Upper lobe of right lung (tissue), 1 donor: ENCODE measurements around the gene FAM181A. TPM values are rescaled to one million over a fixed set of nuclear protein-coding genes. Genes with fewer than 3 reads are reported as not detected.

Source experiments
- ATAC-seq: fragments of 200-7000 bp; cut with Tn5 transposase; one replicate; pipeline ENCODE4 v1.9.1; 2020; ENCODE audit warnings: mild to moderate bottlenecking, moderate library complexity
- DNase-seq: peaks from one replicate; pipeline ENCODE4 v3.0.0-alpha.2; 2020
- H3K27ac ChIP-seq: fragments of 200-600 bp; one replicate; pipeline ENCODE4 v1.8.0; 2022
- H3K27me3 ChIP-seq: fragments of 200-600 bp; one replicate; pipeline ENCODE4 v1.8.0; 2022; ENCODE audit warnings: mild to moderate bottlenecking
- H3K36me3 ChIP-seq: fragments of 200-600 bp; one replicate; pipeline ENCODE4 v1.8.0; 2022
- H3K4me1 ChIP-seq: fragments of 200-600 bp; one replicate; pipeline ENCODE4 v1.8.0; 2022
- H3K4me3 ChIP-seq: fragments of 200-600 bp; one replicate; pipeline ENCODE4 v1.8.0; 2022; ENCODE audit warnings: mild to moderate bottlenecking
- H3K9me3 ChIP-seq: fragments of 200-600 bp; one replicate; pipeline ENCODE4 v1.8.0; 2022
- intact Hi-C: fragments of 100-400 bp; cut with DNase I; formaldehyde crosslinking; loops from one replicate; pipeline ENCODE4 v1.11.0; 2022
- microRNA-seq: library from miRNA; unstranded; fragments of <30 nt; microRNA quantifications from one replicate; pipeline ENCODE4 v1.2.0, GENCODE V29; 2020; ENCODE audit warnings: borderline microRNAs expressed
- total RNA-seq: library from RNA; stranded (reverse); fragmentation: NEBNext Ultra II Directional; extraction: Animal tissue kit (Norgen Biotek cat#: 25700); gene quantifications from one replicate; pipeline ENCODE4 v1.2.1, GENCODE V29; 2021
- TF ChIP-seq, protein P1 (sequence below): fragments of 200-600 bp; IDR thresholded peaks from one replicate; pipeline ENCODE4 v1.8.0; 2022; ENCODE audit warnings: antibody characterized with exemption
- donor health status: DM: no; HTN: yes; CAD: no; lungs with severe emphysema.

Gene FAM181A
- total RNA-seq, 1 donor from 2014 or later, result 3.5 TPM

- intact Hi-C loops, result no loop called here
- Histone ChIP-seq H3K9me3 (no peaks in the 10 kb centered on the region), H3K36me3 (no peaks in the 10 kb centered on the region), H3K27me3 (no peaks in the 10 kb centered on the region), H3K4me1 (peaks cover 8% of the 10 kb centered on the region), H3K4me3 (no peak overlapping the region), H3K27ac (no peak overlapping the region)
- TF ChIP-seq, protein P1, sequence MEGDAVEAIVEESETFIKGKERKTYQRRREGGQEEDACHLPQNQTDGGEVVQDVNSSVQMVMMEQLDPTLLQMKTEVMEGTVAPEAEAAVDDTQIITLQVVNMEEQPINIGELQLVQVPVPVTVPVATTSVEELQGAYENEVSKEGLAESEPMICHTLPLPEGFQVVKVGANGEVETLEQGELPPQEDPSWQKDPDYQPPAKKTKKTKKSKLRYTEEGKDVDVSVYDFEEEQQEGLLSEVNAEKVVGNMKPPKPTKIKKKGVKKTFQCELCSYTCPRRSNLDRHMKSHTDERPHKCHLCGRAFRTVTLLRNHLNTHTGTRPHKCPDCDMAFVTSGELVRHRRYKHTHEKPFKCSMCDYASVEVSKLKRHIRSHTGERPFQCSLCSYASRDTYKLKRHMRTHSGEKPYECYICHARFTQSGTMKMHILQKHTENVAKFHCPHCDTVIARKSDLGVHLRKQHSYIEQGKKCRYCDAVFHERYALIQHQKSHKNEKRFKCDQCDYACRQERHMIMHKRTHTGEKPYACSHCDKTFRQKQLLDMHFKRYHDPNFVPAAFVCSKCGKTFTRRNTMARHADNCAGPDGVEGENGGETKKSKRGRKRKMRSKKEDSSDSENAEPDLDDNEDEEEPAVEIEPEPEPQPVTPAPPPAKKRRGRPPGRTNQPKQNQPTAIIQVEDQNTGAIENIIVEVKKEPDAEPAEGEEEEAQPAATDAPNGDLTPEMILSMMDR, result no peak
- DNase-seq (no peak), ATAC-seq (no peak)
Observed at GRCh38 chr14:93977790-93978581, 50.8 kb downstream of the FAM181A start.

DNA sequence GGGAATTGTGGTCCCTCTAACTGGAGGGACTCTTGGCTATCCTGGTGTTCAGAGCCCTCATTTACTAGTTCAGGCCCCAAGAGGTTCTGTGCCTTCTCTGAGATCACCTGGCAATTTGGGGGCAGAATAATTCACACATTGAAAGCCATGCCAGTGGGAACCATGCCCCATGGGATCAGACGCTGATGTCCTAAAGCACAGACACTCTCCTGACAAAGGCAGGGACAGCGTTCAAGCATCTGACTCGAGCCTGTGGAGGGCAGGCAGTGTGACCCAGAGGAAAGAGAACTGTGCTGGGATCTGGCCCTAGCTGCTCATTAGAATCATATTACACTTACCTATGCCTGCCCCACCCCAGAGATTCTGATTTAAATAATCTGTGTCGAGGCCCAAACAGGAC is 51.6 kb downstream of the FAM181A start:
- Histone ChIP-seq H3K9me3 (no peaks in the 10 kb centered on the region), H3K4me1 (peaks cover 8% of the 10 kb centered on the region), H3K27ac (no peak overlapping the region), H3K27me3 (no peaks in the 10 kb centered on the region), H3K4me3 (no peak overlapping the region), H3K36me3 (no peaks in the 10 kb centered on the region)
- TF ChIP-seq, protein P1, result no peak
- intact Hi-C loops, result no loop called here
- DNase-seq, result no peak
- ATAC-seq, result no peak

Small RNA genes within 50 kb of the gene (microRNA-seq; reads per million reads assigned to microRNA genes)
- not detected for gene MIR4506

Other genes starting within 250 kb of the FAM181A start
- 1.9 TPM for gene PRIMA1, start 138.9 kb upstream of the FAM181A start, total RNA-seq
- 3.2 TPM for gene ASB2, start 49.2 kb downstream of the FAM181A start, total RNA-seq
- not detected for gene CCDC197, start 70.0 kb downstream of the FAM181A start, total RNA-seq
- gene OTUB2, start 99.0 kb downstream of the FAM181A start, total RNA-seq, result 1.0 TPM
- gene DDX24, start 153.9 kb downstream of the FAM181A start, total RNA-seq, result 191 TPM
- 15.2 TPM for gene IFI27L1, start 154.0 kb downstream of the FAM181A start, total RNA-seq
- 312 TPM for gene IFI27, start 183.4 kb downstream of the FAM181A start, total RNA-seq
- 32.4 TPM for gene IFI27L2, start 202.3 kb downstream of the FAM181A start, total RNA-seq
- gene PPP4R4, start 247.0 kb downstream of the FAM181A start, total RNA-seq, result 2.2 TPM